ENCODE data around the gene EZH2.
A peak's percentile ranks its signal among the peaks of the same experiment; 100 is the strongest.

EZH2 gene

DNA sequence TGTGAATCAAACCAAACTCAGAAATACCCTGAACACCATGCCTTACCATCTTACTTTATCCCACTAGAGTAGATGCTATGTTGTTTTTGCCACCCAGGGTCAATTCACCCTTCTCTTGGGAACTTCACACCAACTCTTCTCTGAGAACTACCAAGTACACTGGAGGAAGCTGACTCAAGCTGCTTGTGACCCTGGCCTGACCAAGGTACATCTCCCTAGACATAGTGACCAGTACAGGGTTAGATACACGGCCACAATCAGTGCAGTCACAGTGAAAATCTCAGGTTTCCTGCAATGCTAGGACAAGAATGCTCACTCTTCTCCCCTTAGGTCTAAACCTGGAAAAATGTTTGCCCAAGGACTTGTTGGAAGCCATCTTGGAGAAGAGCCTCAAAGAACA is 31.8 kb downstream of the EZH2 start:
- DNase-seq: no peak

DNA sequence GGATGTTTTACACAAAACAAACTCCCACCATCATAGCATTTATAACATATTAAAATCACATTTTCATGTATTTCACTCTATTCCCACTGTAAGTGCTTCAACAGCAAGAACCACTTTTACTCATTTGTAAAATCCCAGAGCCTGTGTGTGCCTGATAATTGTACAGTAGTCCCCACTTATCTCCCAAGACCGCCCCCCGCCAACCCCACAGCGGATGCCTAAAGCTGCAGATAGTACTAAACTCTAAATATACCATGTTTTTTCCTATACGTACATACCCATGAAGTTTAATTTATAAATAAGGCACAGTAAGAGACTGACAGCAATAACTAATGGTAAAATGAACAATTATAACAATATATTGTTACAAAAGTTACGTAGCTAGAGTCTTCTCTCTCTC is 33.5 kb downstream of the EZH2 start:
- no peak for DNase-seq

- DNase-seq: no peak
Observed at GRCh38 chr7:148849393-148850098, 34.5 kb downstream of the EZH2 start.

- no peak for DNase-seq
Observed at GRCh38 chr7:148847815-148848734, 36.0 kb downstream of the EZH2 start.

GRCh38 chr7:148838905-148839304 is 45.2 kb downstream of the EZH2 start:
- DNase-seq: no peak

DNA sequence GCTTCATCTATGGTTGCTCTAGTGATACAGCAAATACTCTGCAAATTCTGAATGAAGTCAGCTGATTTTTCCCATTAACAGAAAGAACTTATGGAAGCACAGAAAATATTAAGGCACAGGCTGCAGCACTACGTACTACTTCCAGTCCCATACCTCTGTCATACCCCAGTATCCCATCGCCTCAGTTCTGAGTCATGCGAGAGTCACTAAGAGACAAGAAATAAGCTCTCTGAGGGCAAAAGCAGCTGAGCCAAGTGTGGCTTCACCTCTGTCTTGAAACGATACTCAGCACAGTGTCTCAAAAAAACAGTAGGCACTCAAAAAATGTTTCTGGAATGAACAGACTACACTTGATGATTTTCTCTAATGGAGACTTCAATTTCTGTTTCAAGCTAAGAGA is 48.2 kb downstream of the EZH2 start:
- no peak for DNase-seq

GRCh38 chr7:148834605-148835004 is 49.5 kb downstream of the EZH2 start:
- no peak for DNase-seq

- no peak for DNase-seq
Observed at GRCh38 chr7:148831782-148832181, 52.3 kb downstream of the EZH2 start.

DNA sequence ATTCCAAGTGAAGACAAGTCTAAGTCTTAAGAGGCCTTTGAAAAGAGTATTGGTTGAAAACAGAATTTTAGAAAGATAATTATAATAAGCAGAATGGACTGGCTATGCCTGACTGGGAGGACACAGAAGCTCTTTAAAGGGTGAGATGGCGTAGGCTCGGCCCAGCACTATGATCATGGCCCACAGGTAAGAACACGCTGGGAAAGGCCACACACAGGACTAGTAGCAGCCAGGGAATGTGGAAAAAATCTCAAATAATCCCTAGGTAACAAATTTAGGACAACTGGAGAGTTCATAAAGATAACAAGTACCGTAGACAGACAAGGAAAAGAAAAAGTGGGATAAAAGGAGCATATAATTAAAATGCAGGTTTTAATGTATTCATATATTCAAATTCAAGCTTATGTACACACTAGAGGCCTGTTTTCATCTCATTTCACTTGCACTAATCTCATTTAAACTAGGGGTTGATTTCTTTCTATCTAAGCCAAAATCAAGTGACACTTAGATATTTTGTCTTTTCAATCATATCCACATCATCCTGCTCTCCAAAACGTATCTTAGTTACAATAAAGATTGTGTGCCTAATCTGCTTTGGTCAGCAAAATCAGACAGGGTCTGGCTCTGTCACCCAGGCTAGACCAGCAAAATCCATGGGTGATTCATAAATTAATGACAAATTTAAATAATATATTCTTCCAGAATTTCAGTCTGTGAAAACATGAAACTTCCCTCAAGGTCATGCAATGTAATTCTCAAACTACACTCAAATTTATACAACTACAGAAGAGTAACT is 53.0 kb downstream of the EZH2 start:
- no peak for DNase-seq

DNA sequence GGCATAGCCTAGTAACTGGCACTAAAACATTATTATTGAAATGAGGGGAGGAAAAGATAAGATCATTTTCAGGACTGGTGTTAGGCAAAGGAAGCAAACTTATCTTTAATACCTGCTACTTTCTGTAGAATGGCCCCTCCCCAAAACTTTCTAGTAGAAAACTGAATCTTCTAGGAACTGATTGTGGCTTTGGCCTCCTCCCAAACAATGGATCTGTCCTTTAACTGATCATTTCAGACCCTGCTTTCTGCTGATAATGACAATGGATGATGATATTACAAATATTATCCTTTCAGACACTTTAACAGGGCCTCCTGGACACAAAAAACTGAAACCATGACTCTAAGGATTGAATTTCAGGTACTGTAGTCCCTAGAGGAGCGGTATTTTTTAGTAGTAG is 55.1 kb downstream of the EZH2 start:
- DNase-seq: no peak

DNA sequence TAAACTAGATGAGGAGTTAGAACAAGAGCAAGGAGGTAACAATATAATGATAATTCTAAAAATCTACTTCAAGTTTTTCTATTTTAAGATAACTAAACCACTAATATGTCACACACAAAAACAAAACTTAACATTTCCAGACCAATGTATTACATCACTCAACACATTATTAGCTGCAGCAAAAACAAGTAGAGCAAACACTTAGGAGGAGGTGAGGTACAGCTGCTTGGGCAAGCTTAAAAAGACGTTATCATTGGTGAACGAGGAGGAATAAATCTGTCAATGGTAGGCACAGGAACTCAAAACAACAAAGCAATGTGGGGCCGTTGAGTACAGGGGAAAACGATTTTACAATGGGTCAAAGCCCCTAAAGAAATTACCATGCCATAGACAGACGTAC is 58.8 kb downstream of the EZH2 start:
- no peak for DNase-seq

DNA sequence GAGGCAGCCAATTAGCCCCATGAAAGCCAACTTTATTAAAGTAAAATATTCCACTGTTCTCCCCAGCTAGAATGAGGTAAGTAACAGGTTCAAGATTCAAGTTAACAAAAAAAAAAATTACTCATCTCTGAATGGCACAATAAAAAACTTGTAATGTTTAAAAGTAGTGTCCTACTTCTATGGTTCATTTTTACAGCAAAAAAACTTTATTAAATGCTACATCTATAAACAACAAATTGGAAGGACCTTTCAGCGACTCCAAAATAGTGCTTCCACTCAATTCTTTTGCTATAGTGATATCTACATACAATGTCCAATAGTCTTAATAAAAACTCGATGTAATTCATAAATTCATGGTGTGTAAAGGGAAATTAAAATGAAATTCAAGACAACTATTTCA is 59.2 kb downstream of the EZH2 start:
- DNase-seq: no peak

DNA sequence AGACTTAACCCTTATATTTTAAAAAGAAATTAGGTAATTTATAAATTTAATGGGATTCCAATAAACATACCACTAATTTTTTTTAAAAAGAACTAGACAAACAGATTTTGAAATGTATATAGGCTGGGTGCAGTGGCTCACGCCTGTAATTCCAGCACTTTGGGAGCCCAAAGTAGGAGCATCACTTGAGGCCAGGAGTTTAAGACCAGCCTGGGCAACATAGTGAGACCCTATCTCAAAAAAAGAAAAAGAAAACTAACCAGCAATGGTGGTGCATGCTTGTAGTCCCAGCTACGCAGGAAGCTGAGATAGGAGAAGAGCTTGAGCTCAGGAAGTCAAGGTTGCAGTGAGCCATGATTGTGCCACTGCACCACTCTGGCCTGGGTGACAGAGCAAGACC is 62.7 kb downstream of the EZH2 start:
- no peak for DNase-seq

GRCh38 chr7:148819697-148820360 is 64.3 kb downstream of the EZH2 start:
- DNase-seq: peak; percentile 12

- no peak for DNase-seq
Observed at GRCh38 chr7:148815612-148816011, 68.5 kb downstream of the EZH2 start.

- DNase-seq: no peak
Observed at GRCh38 chr7:148814922-148815559, 69.0 kb downstream of the EZH2 start.

DNA sequence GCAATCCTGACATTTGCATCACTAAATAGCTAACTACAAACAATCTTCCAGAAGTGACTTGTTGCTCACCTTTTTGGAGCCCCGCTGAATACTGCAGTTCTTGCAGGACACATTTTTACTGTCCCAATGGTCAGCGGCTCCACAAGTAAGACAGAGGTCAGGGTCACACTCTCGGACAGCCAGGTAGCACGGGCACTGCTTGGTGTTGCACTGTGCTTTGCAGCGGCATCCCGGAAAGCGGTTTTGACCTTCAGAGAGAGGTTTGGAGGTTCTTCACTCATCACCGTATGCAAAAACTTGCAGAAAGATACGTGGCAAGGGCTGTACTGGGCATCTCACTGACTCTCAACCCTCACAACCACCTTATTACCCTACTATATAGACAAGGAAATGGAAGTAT is 70.2 kb downstream of the EZH2 start:
- DNase-seq: no peak

- no peak for DNase-seq
Observed at GRCh38 chr7:148811892-148812291, 72.2 kb downstream of the EZH2 start.

GRCh38 chr7:148809856-148810255 is 74.2 kb downstream of the EZH2 start:
- no peak for DNase-seq

- no peak for DNase-seq
Observed at GRCh38 chr7:148807436-148807835, 76.7 kb downstream of the EZH2 start.

DNA sequence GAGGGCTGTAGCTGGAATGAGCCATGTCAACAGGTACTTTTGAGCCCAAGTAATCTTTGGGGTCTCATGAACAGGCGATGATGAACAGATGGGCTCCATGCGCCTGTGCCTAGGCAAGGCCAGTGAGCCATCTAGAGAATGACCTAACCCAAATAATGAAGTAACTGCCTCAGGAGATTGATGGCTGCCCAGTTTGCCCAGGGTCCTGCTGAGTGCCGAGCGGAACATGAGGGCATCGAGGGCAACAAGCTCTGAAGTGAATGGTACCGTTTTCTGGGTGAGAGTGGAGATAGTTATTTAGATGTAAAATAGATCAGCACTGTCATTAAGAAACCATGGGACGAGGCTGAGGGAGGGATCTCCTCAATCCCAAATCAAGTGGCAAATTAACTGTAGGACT is 77.9 kb downstream of the EZH2 start:
- no peak for DNase-seq
